Subcutaneous adipose tissue (tissue), 4 donors: ENCODE results near the gene PLAAT4. TPM values are rescaled to one million over a fixed set of nuclear protein-coding genes. Genes with fewer than 3 reads are reported as not detected.

ENCODE experiments used
- total RNA-seq, 4 donors: library from RNA; depleted of rRNA; stranded (reverse); fragments of >200 nt; gene quantifications; one replicate each; pipeline ENCODE4 v1.1.0, GENCODE V29; 2016
- TF ChIP-seq, protein P1 (sequence below): fragments of 450-650 bp; IDR thresholded peaks from one replicate; pipeline ENCODE4 v1.5.1; 2016; ENCODE audit warnings: low read depth, mild to moderate bottlenecking, control low read depth, antibody characterized with exemption, moderate library complexity

The PLAAT4 gene
- total RNA-seq, 4 donors from 2014 or later, result 9.9 to 21.2 (median 15.4) TPM

GRCh38 chr11:63523151-63523550, 13.5 kb upstream of the PLAAT4 start:
- TF ChIP-seq, protein P1, sequence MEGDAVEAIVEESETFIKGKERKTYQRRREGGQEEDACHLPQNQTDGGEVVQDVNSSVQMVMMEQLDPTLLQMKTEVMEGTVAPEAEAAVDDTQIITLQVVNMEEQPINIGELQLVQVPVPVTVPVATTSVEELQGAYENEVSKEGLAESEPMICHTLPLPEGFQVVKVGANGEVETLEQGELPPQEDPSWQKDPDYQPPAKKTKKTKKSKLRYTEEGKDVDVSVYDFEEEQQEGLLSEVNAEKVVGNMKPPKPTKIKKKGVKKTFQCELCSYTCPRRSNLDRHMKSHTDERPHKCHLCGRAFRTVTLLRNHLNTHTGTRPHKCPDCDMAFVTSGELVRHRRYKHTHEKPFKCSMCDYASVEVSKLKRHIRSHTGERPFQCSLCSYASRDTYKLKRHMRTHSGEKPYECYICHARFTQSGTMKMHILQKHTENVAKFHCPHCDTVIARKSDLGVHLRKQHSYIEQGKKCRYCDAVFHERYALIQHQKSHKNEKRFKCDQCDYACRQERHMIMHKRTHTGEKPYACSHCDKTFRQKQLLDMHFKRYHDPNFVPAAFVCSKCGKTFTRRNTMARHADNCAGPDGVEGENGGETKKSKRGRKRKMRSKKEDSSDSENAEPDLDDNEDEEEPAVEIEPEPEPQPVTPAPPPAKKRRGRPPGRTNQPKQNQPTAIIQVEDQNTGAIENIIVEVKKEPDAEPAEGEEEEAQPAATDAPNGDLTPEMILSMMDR, result no peak

DNA sequence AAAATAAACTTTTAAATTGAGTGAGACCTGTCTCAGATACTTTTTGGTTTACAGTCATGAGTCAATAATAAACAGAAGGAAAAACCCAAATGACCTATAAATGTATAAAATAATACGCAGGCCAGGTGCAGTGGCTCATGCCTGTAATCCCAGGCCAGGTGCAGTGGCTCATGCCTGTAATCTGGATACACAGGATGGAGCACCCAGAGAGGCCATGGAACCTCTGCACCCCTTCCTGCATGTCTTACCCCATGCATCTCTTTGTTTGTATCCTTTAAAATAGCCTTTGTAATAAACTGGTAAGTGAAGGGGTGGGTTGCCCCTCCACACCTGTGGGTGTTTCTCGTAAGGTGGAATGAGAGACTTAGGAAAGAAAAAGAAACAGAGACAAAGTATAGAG, 8.9 kb upstream of the PLAAT4 start:
- TF ChIP-seq, protein P1, result no peak

- TF ChIP-seq, protein P1, result no peak
Observed at GRCh38 chr11:63530021-63530420, 6.6 kb upstream of the PLAAT4 start.

DNA sequence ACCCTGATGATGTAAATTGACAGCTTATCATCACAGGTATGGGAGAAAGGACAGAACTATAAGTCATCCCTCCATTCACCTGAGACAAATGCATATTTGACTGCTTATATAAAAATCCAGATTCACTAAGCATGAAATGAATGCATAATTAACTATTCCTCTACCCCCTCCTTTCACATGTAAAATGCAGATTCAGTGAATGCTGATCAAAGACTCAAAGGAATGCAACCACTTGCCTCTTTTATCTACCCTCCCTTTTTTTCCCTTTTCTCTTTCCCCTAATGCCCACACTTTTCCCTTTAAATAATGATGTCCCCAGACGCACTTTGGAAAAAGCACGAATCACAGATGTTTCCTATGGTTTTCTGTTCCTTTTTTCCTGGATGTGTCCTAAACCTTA, 4.5 kb upstream of the PLAAT4 start:
- TF ChIP-seq, protein P1, result no peak

DNA sequence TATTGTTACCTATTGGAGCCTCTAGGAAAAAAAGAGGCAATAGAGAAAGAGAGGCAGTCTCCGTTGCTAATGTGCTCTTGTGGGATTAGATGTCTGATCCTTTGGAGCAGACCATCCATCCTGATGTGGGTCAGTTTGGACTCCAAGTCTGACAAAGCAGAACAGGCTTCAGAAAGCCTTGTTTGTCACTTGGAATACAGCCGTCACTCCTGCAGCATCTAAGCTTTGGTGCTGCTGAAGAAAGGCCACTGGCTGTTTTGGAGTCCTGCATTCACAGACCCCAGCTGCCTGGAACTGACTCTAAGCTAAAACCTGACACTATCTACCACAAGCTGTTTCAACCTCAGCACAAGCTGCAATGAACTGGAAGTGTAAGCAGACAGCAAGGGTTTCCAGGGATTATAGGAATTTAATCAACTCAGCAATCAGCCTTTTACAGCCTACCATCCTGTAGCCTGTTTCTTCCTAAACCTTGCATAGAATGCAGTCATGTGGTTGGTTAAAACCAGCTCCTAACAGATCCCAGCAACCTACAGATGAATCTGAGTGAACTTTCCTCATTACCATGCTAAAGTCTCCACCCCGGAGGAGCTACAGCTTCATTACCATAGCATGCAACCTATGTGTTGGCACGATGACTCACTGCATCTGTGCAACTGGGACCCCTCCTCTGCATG, 3.7 kb upstream of the PLAAT4 start:
- TF ChIP-seq, protein P1, result no peak

GRCh38 chr11:63534076-63534475, 2.5 kb upstream of the PLAAT4 start:
- TF ChIP-seq, protein P1, result no peak

GRCh38 chr11:63534895-63535461, 1.6 kb upstream of the PLAAT4 start:
- TF ChIP-seq, protein P1, result no peak
